HEK293T (cell line): ENCODE measurements around the gene TMEM119.
"Not testable (repeated sequence)": the region's sequence is repeated elsewhere in the genome, so short reads cannot be mapped to it uniquely, and the experiment has no call there.

Experiments used
- CTCF ChIA-PET: fragments of 350-600 bp; formaldehyde crosslinking; extraction: SDS; loops from one replicate; lab custom pipeline; 2021; ENCODE audit warnings: antibody characterized with exemption, inconsistent platforms; lab: Yijun Ruan, JAX
- POLR2A ChIA-PET: fragments of 350-600 bp; formaldehyde crosslinking; extraction: SDS; loops from one replicate; lab custom pipeline; 2020; ENCODE audit warnings: antibody characterized with exemption, inconsistent platforms; lab: Yijun Ruan, JAX
- DNase-seq: peaks from one replicate; pipeline ENCODE4 v3.0.0; 2012; ENCODE audit warnings: mixed read lengths; ENCODE audit errors: extremely low spot score
- ARNT ChIP-seq: fragments of 450-650 bp; IDR thresholded peaks from 2 replicates; pipeline ENCODE4 v1.6.1; 2017; ENCODE audit warnings: mild to moderate bottlenecking
- BHLHE40 ChIP-seq: fragments of 450-650 bp; IDR thresholded peaks from 2 replicates; pipeline ENCODE4 v1.6.1; 2016; ENCODE audit warnings: mild to moderate bottlenecking, moderate library complexity, borderline replicate concordance
- CTBP1 ChIP-seq: fragments of 450-650 bp; IDR thresholded peaks from 2 replicates; pipeline ENCODE4 v1.6.1; 2016; ENCODE audit warnings: borderline replicate concordance
- ELF4 ChIP-seq: fragments of 450-650 bp; IDR thresholded peaks from 2 replicates; pipeline ENCODE4 v1.6.1; 2017; ENCODE audit warnings: antibody characterized with exemption
- FOXA1 ChIP-seq: fragments of 450-650 bp; IDR thresholded peaks from 2 replicates; pipeline ENCODE4 v1.6.1; 2016; ENCODE audit warnings: mild to moderate bottlenecking
- FOXK2 ChIP-seq: fragments of 450-650 bp; IDR thresholded peaks from 2 replicates; pipeline ENCODE4 v1.6.1; 2016; ENCODE audit warnings: mild to moderate bottlenecking
- FOXM1 ChIP-seq: fragments of 450-650 bp; IDR thresholded peaks from 2 replicates; pipeline ENCODE4 v1.6.1; 2017; ENCODE audit warnings: mild to moderate bottlenecking, borderline replicate concordance
- HDGF ChIP-seq: fragments of 450-650 bp; IDR thresholded peaks from 2 replicates; pipeline ENCODE4 v1.6.1; 2017; ENCODE audit warnings: antibody characterized with exemption, borderline replicate concordance
- L3MBTL2 ChIP-seq: fragments of 450-650 bp; conservative IDR thresholded peaks from 2 replicates; pipeline ENCODE4 v1.6.1; 2016; ENCODE audit warnings: mild to moderate bottlenecking
- LEF1 ChIP-seq: fragments of 450-650 bp; IDR thresholded peaks from 2 replicates; pipeline ENCODE4 v1.6.1; 2017; ENCODE audit warnings: mild to moderate bottlenecking, borderline replicate concordance
- NFRKB ChIP-seq: fragments of 450-650 bp; IDR thresholded peaks from 2 replicates; pipeline ENCODE4 v1.6.1; 2016; ENCODE audit warnings: mild to moderate bottlenecking, moderate library complexity
- PKNOX1 ChIP-seq: fragments of 450-650 bp; IDR thresholded peaks from 2 replicates; pipeline ENCODE4 v1.6.1; 2016
- SP1 ChIP-seq: fragments of 450-650 bp; IDR thresholded peaks from 2 replicates; pipeline ENCODE4 v1.6.1; 2017
- SUZ12 ChIP-seq: fragments of 450-650 bp; IDR thresholded peaks from 2 replicates; pipeline ENCODE4 v1.6.1; 2016; ENCODE audit warnings: mild to moderate bottlenecking
- TARDBP ChIP-seq: fragments of 450-650 bp; IDR thresholded peaks from 2 replicates; pipeline ENCODE4 v1.6.1; 2016
- ZNF384 ChIP-seq: fragments of 450-650 bp; IDR thresholded peaks from 2 replicates; pipeline ENCODE4 v1.6.1; 2016

The TMEM119 gene

GRCh38 chr12:108633534-108634248 is 35.8 kb upstream of the TMEM119 start, which contains the start of gene SELPLG:
SELPLG (minus strand) TSS chr12:108633894; CDS start chr12:108624307, 9,587 bp downstream.
- CTCF ChIA-PET: no interaction called here
- no peak for DNase-seq
- TF ChIP-seq ELF4 (no peak), PKNOX1 (no peak), FOXK2 (no peak), L3MBTL2 (no peak), LEF1 (no peak), FOXA1 (no peak)
- POLR2A ChIA-PET: interaction anchor here (0.8 kb wide), 1 partner anchor 540 kb away, joined by 3 read pairs; no protein-coding TSS in a partner anchor

- TF ChIP-seq FOXM1 (no peak), CTBP1 (no peak), SP1 (no peak), HDGF (no peak), SUZ12 (no peak), PKNOX1 (no peak), NFRKB (no peak), L3MBTL2 (no peak), ARNT (no peak)
- DNase-seq: no peak
- ChIA-PET POLR2A (interaction anchor here (0.8 kb wide), 1 partner anchor 541 kb away, joined by 3 read pairs; no protein-coding TSS in a partner anchor), CTCF (no interaction called here)
These were observed 35.2 kb upstream of the TMEM119 start for GRCh38 chr12:108633081-108633533.

- CTCF ChIA-PET, POLR2A ChIA-PET, DNase-seq: not testable (repeated sequence)
These were observed 33.4 kb upstream of the TMEM119 start for GRCh38 chr12:108631261-108631660.

- TF ChIP-seq L3MBTL2 (peak; percentile 77), FOXK2 (no peak), SP1 (no peak), CTBP1 (no peak)
- no peak for DNase-seq
- ChIA-PET POLR2A (no interaction called here), CTCF (no interaction called here)
These were observed 32.8 kb upstream of the TMEM119 start for GRCh38 chr12:108630481-108631207.

GRCh38 chr12:108629824-108630476 is 32.1 kb upstream of the TMEM119 start:
- POLR2A ChIA-PET: no interaction called here
- TF ChIP-seq NFRKB: no peak
- TF ChIP-seq LEF1: no peak
- TF ChIP-seq ARNT: no peak
- no peak for TF ChIP-seq ZNF384
- no peak for TF ChIP-seq CTBP1
- no peak for TF ChIP-seq TARDBP
- TF ChIP-seq SUZ12: no peak
- no peak for TF ChIP-seq ELF4
- no peak for TF ChIP-seq L3MBTL2
- TF ChIP-seq FOXM1: no peak
- peak; percentile 36 for DNase-seq
- CTCF ChIA-PET: interaction anchor here (0.6 to 2.9 kb wide), 2 partner anchors 12 to 179 kb away, joined by 3 to 13 read pairs; no protein-coding TSS in a partner anchor

- TF ChIP-seq ARNT (no peak), NFRKB (no peak), CTBP1 (no peak), FOXA1 (no peak), PKNOX1 (no peak), SUZ12 (no peak), LEF1 (no peak), ELF4 (no peak), ZNF384 (no peak), L3MBTL2 (no peak), HDGF (no peak), FOXM1 (no peak), FOXK2 (no peak), TARDBP (no peak), BHLHE40 (no peak)
- DNase-seq: no peak
- CTCF ChIA-PET: interaction anchor here (0.6 to 2.9 kb wide), 3 partner anchors 11 to 179 kb away, joined by 3 to 13 read pairs (median 3); no protein-coding TSS in a partner anchor
- POLR2A ChIA-PET: no interaction called here
These were observed 31.3 kb upstream of the TMEM119 start for GRCh38 chr12:108629151-108629550.
